ENCODE data around the gene ZNF619.

The ZNF619 gene

GRCh38 chr3:40534283-40534682 is 57.4 kb downstream of the ZNF619 start:
- TF ChIP-seq CTCF (IDR thresholded peaks at IDR 0.05; ENCODE audit: low read depth, low read length, missing control alignments), result no peak
- in situ Hi-C loops (cut with HindIII; ENCODE audit: low sequenced_read_pairs), result no loop called here
- DNase-seq (ENCODE audit: low read depth), result no peak
- H3K4me3 ChIP-seq (ENCODE audit: low read depth, low read length), result no peak overlapping the region

All from astrocyte of the cerebellum (primary cell).